Hepatocyte (in vitro differentiated cells): ENCODE results near the gene EEF2.

ENCODE experiments used
- EZH2 ChIP-seq: fragments of 200-600 bp; sonication (generic); IDR thresholded peaks from 2 replicates; pipeline ENCODE4 v1.6.1; 2016; ENCODE audit warnings: antibody characterized with exemption, mild to moderate bottlenecking, borderline replicate concordance
- EZH2phosphoT487 ChIP-seq: fragments of 200-600 bp; sonication (generic); IDR thresholded peaks from one replicate; pipeline ENCODE4 v1.6.1; 2018; ENCODE audit warnings: antibody characterized with exemption, mild to moderate bottlenecking, low read depth, moderate library complexity; ENCODE audit not compliant: unreplicated experiment, severe bottlenecking
- TF ChIP-seq, protein P1 (sequence below): fragments of 200-600 bp; sonication (generic); IDR thresholded peaks from 2 replicates; pipeline ENCODE4 v1.5.1; 2016; ENCODE audit warnings: antibody characterized with exemption, mild to moderate bottlenecking; ENCODE audit not compliant: poor library complexity

DNA sequence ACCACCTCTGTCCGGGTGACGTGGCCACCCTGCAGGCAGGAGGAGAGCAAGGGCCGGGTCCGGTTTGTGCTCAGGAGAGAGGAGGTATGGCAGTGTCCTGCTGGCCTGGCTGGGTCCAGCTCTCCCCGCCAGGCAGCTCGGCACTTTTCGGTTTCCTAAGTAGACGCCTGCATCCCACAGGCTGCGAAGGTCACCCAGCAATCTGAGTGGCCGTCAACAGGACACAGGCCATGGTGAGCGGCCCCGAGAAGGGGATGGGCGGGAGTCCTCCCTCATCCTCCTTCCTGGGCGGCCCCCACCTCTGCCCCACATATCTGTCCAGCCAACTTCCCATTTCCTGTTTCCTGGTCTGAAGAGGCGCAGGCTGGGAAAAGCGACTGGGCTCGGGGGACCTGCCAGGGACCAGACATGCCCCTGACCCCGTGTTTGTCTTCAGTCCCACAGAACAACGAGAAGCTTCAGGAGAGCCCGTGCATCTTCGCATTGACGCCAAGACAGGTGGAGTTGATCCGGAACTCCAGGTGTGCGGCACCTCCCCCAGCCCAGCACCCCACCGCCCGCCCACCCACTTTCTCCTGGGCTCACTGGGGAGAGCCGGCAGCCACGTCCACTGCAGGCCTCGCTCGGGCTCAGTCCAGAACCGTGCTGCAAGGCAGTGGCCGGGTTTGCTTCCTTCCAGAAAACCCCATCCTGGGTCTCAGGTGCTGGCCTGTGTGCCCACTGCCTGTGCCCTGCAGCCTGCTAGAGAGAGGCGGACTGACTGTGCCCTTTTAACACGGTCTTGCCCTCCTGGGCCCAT lies 38.5 kb upstream of the EEF2 start:
- TF ChIP-seq, protein P1, sequence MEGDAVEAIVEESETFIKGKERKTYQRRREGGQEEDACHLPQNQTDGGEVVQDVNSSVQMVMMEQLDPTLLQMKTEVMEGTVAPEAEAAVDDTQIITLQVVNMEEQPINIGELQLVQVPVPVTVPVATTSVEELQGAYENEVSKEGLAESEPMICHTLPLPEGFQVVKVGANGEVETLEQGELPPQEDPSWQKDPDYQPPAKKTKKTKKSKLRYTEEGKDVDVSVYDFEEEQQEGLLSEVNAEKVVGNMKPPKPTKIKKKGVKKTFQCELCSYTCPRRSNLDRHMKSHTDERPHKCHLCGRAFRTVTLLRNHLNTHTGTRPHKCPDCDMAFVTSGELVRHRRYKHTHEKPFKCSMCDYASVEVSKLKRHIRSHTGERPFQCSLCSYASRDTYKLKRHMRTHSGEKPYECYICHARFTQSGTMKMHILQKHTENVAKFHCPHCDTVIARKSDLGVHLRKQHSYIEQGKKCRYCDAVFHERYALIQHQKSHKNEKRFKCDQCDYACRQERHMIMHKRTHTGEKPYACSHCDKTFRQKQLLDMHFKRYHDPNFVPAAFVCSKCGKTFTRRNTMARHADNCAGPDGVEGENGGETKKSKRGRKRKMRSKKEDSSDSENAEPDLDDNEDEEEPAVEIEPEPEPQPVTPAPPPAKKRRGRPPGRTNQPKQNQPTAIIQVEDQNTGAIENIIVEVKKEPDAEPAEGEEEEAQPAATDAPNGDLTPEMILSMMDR = no peak
- TF ChIP-seq EZH2phosphoT487 = no peak
- TF ChIP-seq EZH2 = no peak
